Osteoblast (primary cell): ENCODE data around the gene THOC1. TPM values are rescaled to one million over a fixed set of nuclear protein-coding genes. Genes with fewer than 3 reads are reported as not detected.
"Not testable (repeated sequence)": the region's sequence is repeated elsewhere in the genome, so short reads cannot be mapped to it uniquely, and the experiment has no call there.

ENCODE experiments used
- DNase-seq: peaks from one replicate; pipeline ENCODE4 v3.0.0; 2011; ENCODE audit warnings: low spot score, mixed read lengths; ENCODE audit not compliant: insufficient read length; ENCODE audit errors: missing footprints
- H2AFZ ChIP-seq: 2 replicates; pipeline ENCODE4 v1.6.0; 2011; ENCODE audit warnings: mild to moderate bottlenecking, low read length
- H3K27ac ChIP-seq: 2 replicates; pipeline ENCODE4 v1.5.1; 2011; ENCODE audit warnings: mild to moderate bottlenecking, low read depth, low read length, moderate library complexity
- H3K27me3 ChIP-seq: 2 replicates; pipeline ENCODE4 v1.6.0; 2012; ENCODE audit warnings: mild to moderate bottlenecking, control low read depth, inconsistent platforms, low read length, moderate library complexity; ENCODE audit not compliant: insufficient read depth
- H3K36me3 ChIP-seq: 2 replicates; pipeline ENCODE4 v1.5.1; 2011; ENCODE audit warnings: mild to moderate bottlenecking, low read length, control low read depth, moderate library complexity; ENCODE audit not compliant: insufficient read depth
- H3K4me1 ChIP-seq: 2 replicates; pipeline ENCODE4 v1.5.1; 2011; ENCODE audit warnings: mild to moderate bottlenecking, low read length, control low read depth, moderate library complexity; ENCODE audit not compliant: insufficient read depth
- H3K4me2 ChIP-seq: 2 replicates; pipeline ENCODE4 v1.6.0; 2011; ENCODE audit warnings: mild to moderate bottlenecking, low read length; ENCODE audit not compliant: insufficient read depth
- H3K4me3 ChIP-seq: fragments of 200-600 bp; sonication (generic); 3 replicates; pipeline ENCODE4 v1.5.1; 2012; ENCODE audit warnings: mild to moderate bottlenecking, low read length, inconsistent platforms; ENCODE audit not compliant: insufficient read depth
- H3K79me2 ChIP-seq: 2 replicates; pipeline ENCODE4 v1.6.0; 2012; ENCODE audit warnings: mild to moderate bottlenecking, low read length, control low read depth, inconsistent platforms; ENCODE audit not compliant: insufficient read depth
- H3K9me3 ChIP-seq: 2 replicates; pipeline ENCODE4 v1.5.1; 2011; ENCODE audit warnings: low read depth, low read length, control low read depth
- H4K20me1 ChIP-seq: 2 replicates; pipeline ENCODE4 v1.6.0; 2012; ENCODE audit warnings: mild to moderate bottlenecking, low read length, control low read depth; ENCODE audit not compliant: insufficient read depth
- total RNA-seq: library from RNA; depleted of rRNA; stranded (reverse); fragments of >200 nt; gene quantifications from 2 replicates; pipeline ENCODE4 v1.2.3, GENCODE V29; 2012
- TF ChIP-seq, protein P1 (sequence below): IDR thresholded peaks from 2 replicates; pipeline ENCODE4 v1.5.1; 2011; ENCODE audit warnings: mild to moderate bottlenecking, low read depth, low read length, moderate library complexity; ENCODE audit errors: extremely low read depth

THOC1 gene
- total RNA-seq, 1 donor, result 43.1 TPM

DNA sequence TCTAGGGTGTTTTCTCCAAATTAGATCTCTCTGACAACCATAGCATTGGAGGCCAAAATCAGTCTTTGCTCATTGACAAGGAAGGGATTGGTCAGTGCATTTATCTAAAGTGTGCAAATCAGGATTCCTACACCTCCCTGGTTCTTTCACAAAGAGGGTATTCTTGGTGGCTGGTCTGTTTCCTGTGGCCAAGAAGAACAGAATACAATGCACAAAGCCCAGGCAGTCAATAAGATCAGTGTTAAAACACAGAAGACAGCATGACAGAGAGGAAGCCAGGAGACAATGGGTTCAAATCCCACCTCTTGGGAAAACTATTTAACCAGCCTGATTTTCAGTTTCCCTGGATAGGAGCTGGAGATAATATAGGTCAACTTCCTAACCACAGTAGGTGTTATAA lies 46.1 kb upstream of the THOC1 start:
- DNase-seq, result no peak
- Histone ChIP-seq H3K79me2 (no peaks in the 10 kb centered on the region), H3K27me3 (peaks cover 7% of the 10 kb centered on the region), H3K4me3 (no peak overlapping the region), H3K4me1 (peaks cover 8% of the 10 kb centered on the region), H2AFZ (no peak overlapping the region), H4K20me1 (no peaks in the 10 kb centered on the region), H3K9me3 (no peaks in the 10 kb centered on the region), H3K4me2 (no peak overlapping the region), H3K36me3 (no peaks in the 10 kb centered on the region), H3K27ac (no peak overlapping the region)
- TF ChIP-seq, protein P1, sequence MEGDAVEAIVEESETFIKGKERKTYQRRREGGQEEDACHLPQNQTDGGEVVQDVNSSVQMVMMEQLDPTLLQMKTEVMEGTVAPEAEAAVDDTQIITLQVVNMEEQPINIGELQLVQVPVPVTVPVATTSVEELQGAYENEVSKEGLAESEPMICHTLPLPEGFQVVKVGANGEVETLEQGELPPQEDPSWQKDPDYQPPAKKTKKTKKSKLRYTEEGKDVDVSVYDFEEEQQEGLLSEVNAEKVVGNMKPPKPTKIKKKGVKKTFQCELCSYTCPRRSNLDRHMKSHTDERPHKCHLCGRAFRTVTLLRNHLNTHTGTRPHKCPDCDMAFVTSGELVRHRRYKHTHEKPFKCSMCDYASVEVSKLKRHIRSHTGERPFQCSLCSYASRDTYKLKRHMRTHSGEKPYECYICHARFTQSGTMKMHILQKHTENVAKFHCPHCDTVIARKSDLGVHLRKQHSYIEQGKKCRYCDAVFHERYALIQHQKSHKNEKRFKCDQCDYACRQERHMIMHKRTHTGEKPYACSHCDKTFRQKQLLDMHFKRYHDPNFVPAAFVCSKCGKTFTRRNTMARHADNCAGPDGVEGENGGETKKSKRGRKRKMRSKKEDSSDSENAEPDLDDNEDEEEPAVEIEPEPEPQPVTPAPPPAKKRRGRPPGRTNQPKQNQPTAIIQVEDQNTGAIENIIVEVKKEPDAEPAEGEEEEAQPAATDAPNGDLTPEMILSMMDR, result no peak

DNA sequence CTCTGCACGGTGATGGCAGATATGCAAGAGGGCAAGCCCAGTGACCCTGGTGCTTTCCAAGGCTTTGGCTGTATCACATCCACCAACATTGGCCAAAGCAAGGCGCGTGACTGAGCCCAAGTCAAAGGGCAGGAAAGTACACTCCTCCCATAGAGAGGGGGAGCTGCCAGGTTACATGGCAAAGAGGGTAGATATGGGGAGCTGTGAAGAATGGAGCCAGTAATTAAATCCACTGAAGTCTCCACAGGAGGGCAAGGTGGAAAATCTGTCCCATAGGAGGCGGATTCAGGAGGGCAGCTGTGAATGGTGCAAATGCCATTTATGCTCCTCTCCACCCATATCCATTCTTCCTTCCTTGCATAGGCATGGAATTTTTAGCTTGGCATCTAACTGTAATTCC lies 44.6 kb upstream of the THOC1 start:
- DNase-seq, result no peak

DNA sequence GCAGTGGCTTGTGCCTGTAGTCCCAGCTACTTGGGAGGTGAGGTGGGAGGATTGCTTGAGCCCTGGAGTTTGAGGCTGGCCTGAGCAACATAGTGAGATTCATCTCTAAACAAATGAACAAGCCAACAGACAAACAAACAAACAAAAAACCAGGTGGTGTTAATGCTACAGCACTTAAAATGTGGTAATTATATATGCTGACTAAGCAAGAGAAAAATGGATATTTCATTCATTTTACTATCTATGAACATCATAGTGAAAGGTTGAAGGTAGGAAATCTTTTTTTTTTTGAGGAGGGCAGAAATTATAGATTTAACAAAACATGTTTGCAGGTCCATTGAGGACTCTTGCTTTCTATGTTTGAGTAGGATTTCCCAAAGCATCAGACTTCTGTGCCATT lies 42.2 kb upstream of the THOC1 start:
- no peak overlapping the region for H2AFZ ChIP-seq
- peaks cover 6% of the 10 kb centered on the region for H3K4me1 ChIP-seq
- peaks cover 27% of the 10 kb centered on the region for H3K27me3 ChIP-seq
- no peak overlapping the region for H3K4me2 ChIP-seq
- H3K9me3 ChIP-seq, result no peaks in the 10 kb centered on the region
- TF ChIP-seq, protein P1, result no peak
- H3K79me2 ChIP-seq, result no peaks in the 10 kb centered on the region
- H3K4me3 ChIP-seq, result no peak overlapping the region
- no peak overlapping the region for H3K27ac ChIP-seq
- no peak for DNase-seq
- no peaks in the 10 kb centered on the region for H3K36me3 ChIP-seq
- H4K20me1 ChIP-seq, result no peaks in the 10 kb centered on the region

More for the DNA sequence above, 44.6 kb upstream of the THOC1 start:
- H2AFZ ChIP-seq, result no peak overlapping the region
- H3K4me2 ChIP-seq, result no peak overlapping the region
- no peaks in the 10 kb centered on the region for H3K9me3 ChIP-seq
- H3K27me3 ChIP-seq, result peaks cover 19% of the 10 kb centered on the region
- H3K4me1 ChIP-seq, result peaks cover 6% of the 10 kb centered on the region
- H3K4me3 ChIP-seq, result no peak overlapping the region
- H3K79me2 ChIP-seq, result no peaks in the 10 kb centered on the region
- no peaks in the 10 kb centered on the region for H3K36me3 ChIP-seq
- H3K27ac ChIP-seq, result no peak overlapping the region
- TF ChIP-seq, protein P1, result no peak
- no peaks in the 10 kb centered on the region for H4K20me1 ChIP-seq

DNA sequence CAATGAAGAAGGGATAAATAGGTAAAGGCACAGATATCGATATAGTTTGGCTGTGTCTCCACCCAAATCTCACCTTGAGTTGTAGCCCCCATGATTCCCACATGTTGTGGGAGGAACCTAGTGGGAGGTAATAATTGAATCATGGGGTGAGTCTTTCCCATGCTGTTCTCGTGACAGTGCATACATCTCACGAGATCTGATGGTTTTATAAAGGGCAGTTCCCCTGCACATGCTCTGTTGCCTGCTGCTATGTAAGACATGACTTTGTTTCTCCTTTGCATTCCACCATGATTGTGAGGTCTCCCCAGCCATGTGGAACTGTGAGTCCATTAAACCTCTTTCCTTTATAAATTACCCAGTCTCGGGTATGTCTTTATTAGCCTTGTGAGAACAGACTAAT lies 40.2 kb upstream of the THOC1 start:
- H3K36me3 ChIP-seq, DNase-seq, H4K20me1 ChIP-seq, H3K79me2 ChIP-seq, H3K27ac ChIP-seq, H2AFZ ChIP-seq, H3K9me3 ChIP-seq, H3K4me2 ChIP-seq, H3K4me1 ChIP-seq, H3K4me3 ChIP-seq: not testable (repeated sequence)
- peaks cover 25% of the 10 kb centered on the region for H3K27me3 ChIP-seq
